Hepatocyte (in vitro differentiated cells): ENCODE results near the gene MXD3. TPM values are rescaled to one million over a fixed set of nuclear protein-coding genes. Genes with fewer than 3 reads are reported as not detected.

ENCODE experiments used
- DNase-seq: peaks from one replicate; pipeline ENCODE4 v3.0.0-alpha.2; 2016; ENCODE audit warnings: low spot score
- H2AFZ ChIP-seq: fragments of 200-600 bp; sonication (generic); 2 replicates; pipeline ENCODE4 v1.6.0; 2016; ENCODE audit warnings: antibody characterized with exemption, mild to moderate bottlenecking
- H3K27ac ChIP-seq: fragments of 200-600 bp; sonication (generic); 2 replicates; pipeline ENCODE4 v1.5.1; 2016; ENCODE audit warnings: mild to moderate bottlenecking
- H3K27me3 ChIP-seq: fragments of 200-600 bp; sonication (generic); 2 replicates; pipeline ENCODE4 v1.6.1; 2016
- H3K36me3 ChIP-seq: fragments of 200-600 bp; sonication (generic); replicated peaks from 2 replicates; pipeline ENCODE4 v1.5.1; 2016; ENCODE audit warnings: low read depth; ENCODE audit not compliant: insufficient read depth
- H3K4me1 ChIP-seq: fragments of 200-600 bp; sonication (generic); 2 replicates; pipeline ENCODE4 v1.5.1; 2016; ENCODE audit warnings: mild to moderate bottlenecking, moderate library complexity; ENCODE audit not compliant: insufficient read depth
- H3K4me2 ChIP-seq: fragments of 200-600 bp; sonication (generic); 2 replicates; pipeline ENCODE4 v1.6.0; 2016
- H3K4me3 ChIP-seq: fragments of 200-600 bp; sonication (generic); 2 replicates; pipeline ENCODE4 v1.5.1; 2016; ENCODE audit warnings: mild to moderate bottlenecking
- H3K79me2 ChIP-seq: fragments of 200-600 bp; sonication (generic); 2 replicates; pipeline ENCODE4 v1.6.0; 2017; ENCODE audit warnings: mild to moderate bottlenecking
- H3K9me2 ChIP-seq: fragments of 200-600 bp; sonication (generic); replicated peaks from 2 replicates; pipeline ENCODE4 v1.6.0; 2017; ENCODE audit warnings: mild to moderate bottlenecking; ENCODE audit not compliant: insufficient read depth
- H3K9me3 ChIP-seq: fragments of 200-600 bp; sonication (generic); 2 replicates; pipeline ENCODE4 v1.5.1; 2016; ENCODE audit warnings: low read depth, mild to moderate bottlenecking
- H4K20me1 ChIP-seq: fragments of 200-600 bp; sonication (generic); 2 replicates; pipeline ENCODE4 v1.6.0; 2016; ENCODE audit warnings: mild to moderate bottlenecking; ENCODE audit not compliant: insufficient read depth, poor library complexity, severe bottlenecking
- EZH2 ChIP-seq: fragments of 200-600 bp; sonication (generic); IDR thresholded peaks from 2 replicates; pipeline ENCODE4 v1.6.1; 2016; ENCODE audit warnings: antibody characterized with exemption, mild to moderate bottlenecking, borderline replicate concordance
- EZH2phosphoT487 ChIP-seq: fragments of 200-600 bp; sonication (generic); IDR thresholded peaks from one replicate; pipeline ENCODE4 v1.6.1; 2018; ENCODE audit warnings: antibody characterized with exemption, mild to moderate bottlenecking, low read depth, moderate library complexity; ENCODE audit not compliant: unreplicated experiment, severe bottlenecking
- WGBS: methylation state at CpG from one replicate; pipeline ENCODE4 v1.1.6; 2016; ENCODE audit warnings: low lambda C conversion rate; ENCODE audit errors: missing lambda C conversion rate; 5-methylcytosine and 5-hydroxymethylcytosine counted together
- polyA plus RNA-seq: library from polyadenylated mRNA; unstranded; fragments of >200 nt; fragmentation: Nextera tagmentation; extraction: Ambion mirVana; gene quantifications from 2 replicates; pipeline ENCODE4 v1.2.1, GENCODE V29; 2016
- total RNA-seq: library from RNA; depleted of rRNA; stranded (reverse); fragments of >200 nt; gene quantifications from 2 replicates; pipeline ENCODE4 v1.2.3, GENCODE V29; 2014
- TF ChIP-seq, protein P1 (sequence below): fragments of 200-600 bp; sonication (generic); IDR thresholded peaks from 2 replicates; pipeline ENCODE4 v1.5.1; 2016; ENCODE audit warnings: antibody characterized with exemption, mild to moderate bottlenecking; ENCODE audit not compliant: poor library complexity

MXD3 gene
- total and polyA plus RNA-seq, 2 experiments from 2014 or later: 11.9 to 22.3 TPM

DNA sequence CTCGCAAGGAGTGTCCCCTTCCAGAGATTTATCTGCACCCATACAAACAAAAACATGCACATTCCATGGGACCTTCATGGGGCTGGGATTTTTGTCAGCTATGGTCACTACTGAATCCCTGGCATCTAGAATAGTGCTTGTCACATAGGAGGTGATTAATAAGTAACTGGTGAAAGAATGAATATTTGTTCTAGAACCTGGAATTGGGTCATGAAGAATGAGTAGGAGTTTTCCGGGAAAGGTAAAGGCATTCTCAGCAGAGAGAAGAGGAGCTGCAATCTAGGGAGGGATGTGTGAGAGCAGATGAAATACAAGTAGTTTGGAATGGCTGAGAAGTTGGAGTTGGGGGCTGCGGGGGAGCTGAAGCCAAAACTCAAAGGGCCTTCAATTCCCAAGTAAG, 42.6 kb upstream of the MXD3 start:
- Histone ChIP-seq H3K9me2 (no peaks in the 10 kb centered on the region), H3K4me3 (no peak overlapping the region), H3K27me3 (no peaks in the 10 kb centered on the region), H3K4me2 (peak overlapping the region; percentile 44), H4K20me1 (peaks cover 7% of the 10 kb centered on the region), H3K9me3 (no peaks in the 10 kb centered on the region), H3K4me1 (peaks cover 15% of the 10 kb centered on the region), H3K36me3 (no peaks in the 10 kb centered on the region), H2AFZ (no peak overlapping the region), H3K79me2 (peaks cover 20% of the 10 kb centered on the region), H3K27ac (peak overlapping the region; percentile 69)
- 80% methylated on average over 3 of the region's 3 CpGs for WGBS
- no peak for DNase-seq
- TF ChIP-seq, protein P1, sequence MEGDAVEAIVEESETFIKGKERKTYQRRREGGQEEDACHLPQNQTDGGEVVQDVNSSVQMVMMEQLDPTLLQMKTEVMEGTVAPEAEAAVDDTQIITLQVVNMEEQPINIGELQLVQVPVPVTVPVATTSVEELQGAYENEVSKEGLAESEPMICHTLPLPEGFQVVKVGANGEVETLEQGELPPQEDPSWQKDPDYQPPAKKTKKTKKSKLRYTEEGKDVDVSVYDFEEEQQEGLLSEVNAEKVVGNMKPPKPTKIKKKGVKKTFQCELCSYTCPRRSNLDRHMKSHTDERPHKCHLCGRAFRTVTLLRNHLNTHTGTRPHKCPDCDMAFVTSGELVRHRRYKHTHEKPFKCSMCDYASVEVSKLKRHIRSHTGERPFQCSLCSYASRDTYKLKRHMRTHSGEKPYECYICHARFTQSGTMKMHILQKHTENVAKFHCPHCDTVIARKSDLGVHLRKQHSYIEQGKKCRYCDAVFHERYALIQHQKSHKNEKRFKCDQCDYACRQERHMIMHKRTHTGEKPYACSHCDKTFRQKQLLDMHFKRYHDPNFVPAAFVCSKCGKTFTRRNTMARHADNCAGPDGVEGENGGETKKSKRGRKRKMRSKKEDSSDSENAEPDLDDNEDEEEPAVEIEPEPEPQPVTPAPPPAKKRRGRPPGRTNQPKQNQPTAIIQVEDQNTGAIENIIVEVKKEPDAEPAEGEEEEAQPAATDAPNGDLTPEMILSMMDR: no peak
- TF ChIP-seq EZH2phosphoT487 (no peak), EZH2 (no peak)

DNA sequence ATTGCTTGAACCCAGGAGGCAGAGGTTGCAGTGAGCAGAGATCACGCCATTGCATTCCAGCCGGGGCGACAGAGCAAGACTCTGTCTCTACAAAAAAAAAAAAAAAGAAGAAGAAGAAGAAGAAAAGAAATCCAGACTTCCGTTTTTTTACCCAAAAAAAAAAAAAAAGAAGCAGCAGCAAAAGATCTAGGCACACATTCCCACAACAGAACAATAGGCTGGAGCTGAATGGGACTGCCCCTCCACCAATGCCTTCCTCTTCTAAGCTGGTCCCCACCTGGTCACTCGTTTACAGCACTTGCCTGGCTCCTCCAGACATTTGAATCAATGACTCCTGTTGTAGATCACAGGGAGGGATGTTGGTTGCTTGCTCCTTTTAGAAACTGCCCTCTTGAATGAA, 41.4 kb upstream of the MXD3 start:
- Histone ChIP-seq H3K36me3 (no peaks in the 10 kb centered on the region), H4K20me1 (peaks cover 7% of the 10 kb centered on the region), H2AFZ (no peak overlapping the region), H3K79me2 (peaks cover 32% of the 10 kb centered on the region), H3K9me3 (no peaks in the 10 kb centered on the region), H3K4me1 (peaks cover 20% of the 10 kb centered on the region), H3K9me2 (no peaks in the 10 kb centered on the region), H3K27me3 (no peaks in the 10 kb centered on the region), H3K4me2 (no peak overlapping the region), H3K4me3 (no peak overlapping the region), H3K27ac (no peak overlapping the region)
- WGBS: 92% methylated on average over 5 of the region's 5 CpGs
- DNase-seq: no peak
- TF ChIP-seq, protein P1: no peak
- TF ChIP-seq EZH2: no peak

DNA sequence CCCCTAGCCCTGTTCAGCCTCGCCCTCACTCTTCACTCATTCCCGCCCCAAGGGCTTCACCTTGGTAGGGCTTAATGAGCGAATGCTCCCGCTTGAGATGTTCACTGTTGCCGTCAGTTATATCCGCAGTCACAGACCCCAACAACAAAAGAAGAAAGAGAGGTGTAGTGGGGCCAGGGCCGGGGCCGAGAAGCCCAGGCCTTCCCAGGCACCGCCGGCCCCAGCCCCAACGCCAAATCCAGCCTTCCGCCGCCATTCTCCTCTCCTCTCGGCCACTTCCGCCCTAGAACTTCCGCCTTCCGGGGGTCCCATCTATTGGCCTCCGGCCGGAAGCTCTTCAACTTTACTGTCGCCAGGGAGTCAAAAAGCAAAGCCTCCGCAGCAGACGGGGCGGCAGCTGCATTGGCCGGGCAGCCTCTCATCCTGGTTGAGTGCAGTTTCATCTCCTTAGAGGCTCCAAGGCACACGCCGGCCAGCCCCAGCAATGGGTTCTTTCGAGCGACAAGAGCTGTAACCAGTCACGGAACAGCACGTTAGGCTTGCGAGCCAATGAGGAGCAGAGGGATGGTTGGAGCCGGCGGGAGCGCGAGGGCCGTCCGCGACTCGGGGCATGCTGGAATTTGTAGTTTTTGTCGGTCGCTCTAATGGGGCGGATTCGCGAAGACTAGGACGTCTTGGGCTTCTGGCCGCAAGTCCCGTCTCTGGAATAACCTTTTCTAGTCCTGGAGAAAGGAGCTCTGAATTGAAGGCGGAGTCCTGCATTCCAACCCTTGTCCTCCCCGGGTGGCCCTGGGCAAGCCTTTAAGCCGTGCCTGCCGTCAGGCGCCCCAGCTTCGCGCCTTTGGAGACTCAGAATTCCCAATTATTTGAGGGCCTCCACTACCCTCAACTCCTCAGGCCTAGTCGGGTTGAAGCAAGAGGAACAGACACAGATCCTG, 40.0 kb upstream of the MXD3 start, which contains the start of gene LMAN2:
Gene LMAN2, minus strand, starts transcription at position 277 of the 938 bp plus-strand sequence. Its CDS starts 21 bp downstream, at position 256.
- H3K36me3 ChIP-seq: no peaks in the 10 kb centered on the region
- TF ChIP-seq EZH2phosphoT487: no peak
- no peak for TF ChIP-seq EZH2
- TF ChIP-seq, protein P1: no peak
- H3K4me2 ChIP-seq: peak within 1 kb of the TSS; percentile 95
- H3K9me2 ChIP-seq: no peaks in the 10 kb centered on the region
- H3K4me3 ChIP-seq: peak within 1 kb of the TSS; percentile 40
- DNase-seq: peak; percentile 94
- H3K27ac ChIP-seq: peak within 1 kb of the TSS; percentile 95
- H4K20me1 ChIP-seq: peaks cover 12% of the 10 kb centered on the region
- no peaks in the 10 kb centered on the region for H3K27me3 ChIP-seq
- peak within 1 kb of the TSS; percentile 90 for H2AFZ ChIP-seq
- peaks cover 46% of the 10 kb centered on the region for H3K79me2 ChIP-seq
- no peaks in the 10 kb centered on the region for H3K9me3 ChIP-seq
- H3K4me1 ChIP-seq: peaks cover 20% of the 10 kb centered on the region
- 8% methylated on average over 55 of the region's 55 CpGs for WGBS
